HPDE6-E6E7 (cell line): ENCODE data around the gene KIT.

ENCODE experiments used
- DNase-seq: peaks from one replicate; pipeline ENCODE4 v3.0.0; 2011; ENCODE audit warnings: missing footprints; ENCODE audit errors: extremely low spot score

The KIT gene

GRCh38 chr4:54703182-54703581, 45.4 kb downstream of the KIT start:
- no peak for DNase-seq

GRCh38 chr4:54707406-54707805, 49.6 kb downstream of the KIT start:
- no peak for DNase-seq

- DNase-seq, result no peak
Measured at GRCh38 chr4:54708339-54709279, 50.9 kb downstream of the KIT start.

- DNase-seq, result no peak
Measured at GRCh38 chr4:54709400-54709799, 51.6 kb downstream of the KIT start.

DNA sequence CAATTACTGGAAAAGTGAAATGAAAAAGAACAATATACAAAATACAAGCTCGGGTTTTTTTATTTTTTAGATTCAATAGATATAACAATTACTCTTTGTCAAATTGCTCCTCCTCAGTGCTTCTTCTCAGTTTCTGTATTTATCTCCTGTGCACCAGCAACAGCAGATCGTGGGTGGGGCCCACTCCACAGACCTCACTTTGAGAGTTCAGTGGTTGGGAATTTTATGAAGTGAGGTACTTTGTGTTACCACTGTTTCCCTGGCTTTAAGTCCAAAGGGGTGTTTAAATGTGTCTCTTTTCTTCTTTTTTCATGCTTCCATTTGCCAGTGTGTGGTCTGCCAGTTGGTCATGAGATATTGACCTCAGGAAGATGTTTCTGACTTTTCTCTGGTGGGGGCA, 54.4 kb downstream of the KIT start:
- no peak for DNase-seq

- no peak for DNase-seq
Measured at GRCh38 chr4:54714631-54715030, 56.9 kb downstream of the KIT start.

GRCh38 chr4:54716478-54717065, 58.8 kb downstream of the KIT start:
- no peak for DNase-seq

DNA sequence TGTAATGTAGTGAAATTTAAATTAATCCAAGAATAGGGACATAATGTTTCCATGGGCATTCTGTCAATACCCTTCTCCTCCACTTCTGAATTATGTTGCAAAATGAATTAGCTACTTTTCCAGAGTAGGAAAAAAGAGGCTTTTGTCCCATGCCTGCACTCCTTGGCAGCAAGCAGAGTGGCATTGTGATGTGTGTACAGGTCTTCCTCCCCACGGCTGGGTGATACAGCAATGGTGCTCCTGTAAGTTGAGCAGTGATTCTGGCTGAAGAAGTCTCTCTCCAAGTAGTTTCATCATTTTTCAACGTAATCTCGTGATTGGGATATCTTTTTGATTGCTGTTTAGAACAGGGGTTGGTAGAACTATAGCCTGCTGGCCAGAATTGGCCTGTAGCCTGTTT, 59.9 kb downstream of the KIT start:
- DNase-seq, result no peak

DNA sequence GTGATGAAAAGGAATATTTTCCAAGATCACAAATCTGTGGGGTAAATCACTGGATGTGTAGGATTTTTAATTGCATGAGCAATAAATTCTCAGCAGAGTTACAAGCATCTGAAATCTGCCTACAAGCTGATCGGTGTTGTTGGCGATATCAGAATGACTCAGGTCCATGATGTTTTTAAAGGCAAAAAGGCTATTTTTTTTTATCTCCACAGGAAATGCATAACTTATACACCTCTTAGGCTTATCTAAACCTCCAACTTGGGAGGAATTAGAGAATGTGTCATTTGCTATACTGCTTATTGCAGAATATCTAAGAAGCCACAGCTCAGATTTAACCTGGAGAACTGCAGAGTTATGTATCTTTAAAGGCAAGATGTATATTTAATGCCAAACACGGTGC, 61.6 kb downstream of the KIT start:
- DNase-seq, result no peak

- no peak for DNase-seq
Measured at GRCh38 chr4:54723220-54723619, 65.5 kb downstream of the KIT start.

- no peak for DNase-seq
Measured at GRCh38 chr4:54723820-54724219, 66.1 kb downstream of the KIT start.

GRCh38 chr4:54726907-54727306, 69.2 kb downstream of the KIT start:
- DNase-seq, result no peak

GRCh38 chr4:54727346-54727745, 69.6 kb downstream of the KIT start:
- no peak for DNase-seq

DNA sequence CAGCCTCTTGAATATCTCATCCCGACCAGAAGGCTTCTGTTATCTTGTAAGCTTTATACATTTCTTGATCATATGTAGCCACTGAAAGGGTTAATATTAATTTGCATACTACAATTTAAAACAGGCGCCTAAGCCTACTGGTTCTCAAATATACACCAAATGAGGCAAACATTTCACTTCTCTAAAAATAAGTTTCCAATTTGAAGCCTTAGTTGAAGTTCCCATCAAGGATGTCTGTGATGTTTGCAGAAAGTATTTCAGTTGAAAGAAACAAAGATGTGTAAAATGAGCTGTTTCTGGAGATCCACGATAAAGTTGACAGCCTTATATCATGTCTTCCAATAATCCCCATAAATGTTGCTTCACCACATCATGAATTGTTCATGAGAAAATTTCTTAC, 70.6 kb downstream of the KIT start:
- no peak for DNase-seq

- no peak for DNase-seq
Measured at GRCh38 chr4:54729256-54729655, 71.5 kb downstream of the KIT start.

- DNase-seq, result no peak
Measured at GRCh38 chr4:54730581-54730980, 72.8 kb downstream of the KIT start.

- DNase-seq, result no peak
Measured at GRCh38 chr4:54731552-54731951, 73.8 kb downstream of the KIT start.

GRCh38 chr4:54731976-54732375, 74.2 kb downstream of the KIT start:
- DNase-seq, result no peak

DNA sequence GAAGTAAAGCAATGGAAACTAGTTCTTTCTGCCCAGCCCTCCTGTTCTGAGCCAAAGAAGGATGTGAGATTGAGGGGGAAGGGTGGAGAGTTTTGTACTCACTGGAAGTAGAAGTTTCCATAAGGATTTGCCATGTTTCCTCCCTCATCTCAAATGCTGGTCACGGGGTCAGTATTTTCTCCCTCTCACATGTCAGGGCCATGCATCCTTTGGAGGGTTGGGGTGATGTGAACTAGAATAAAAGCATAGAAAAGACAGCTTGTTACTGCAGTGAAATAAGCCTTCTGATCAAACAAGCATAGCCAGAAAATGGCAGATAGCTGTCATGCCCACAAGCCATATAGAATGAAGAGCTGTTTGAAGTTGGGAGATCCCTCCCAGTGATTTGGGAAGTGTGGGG, 79.7 kb downstream of the KIT start:
- no peak for DNase-seq

DNA sequence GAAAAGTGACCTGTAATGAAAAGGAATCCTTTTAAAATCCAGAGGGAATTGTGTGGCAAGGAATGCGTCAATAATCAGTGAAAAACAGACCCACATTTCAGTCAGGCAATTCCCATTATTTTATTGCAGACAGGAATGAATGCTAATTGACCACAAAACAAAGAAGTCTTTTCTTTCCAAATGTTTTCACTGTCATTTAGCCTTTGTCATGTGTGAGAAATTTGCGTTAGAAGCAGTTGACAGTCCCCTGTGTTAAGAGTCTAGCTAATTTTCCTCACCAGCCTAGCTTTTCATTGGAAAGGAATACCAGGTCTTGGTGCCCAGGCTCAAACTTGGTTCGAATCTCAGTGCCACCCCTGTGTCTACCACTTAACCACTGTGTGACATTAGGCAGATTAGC, 83.4 kb downstream of the KIT start:
- no peak for DNase-seq

DNA sequence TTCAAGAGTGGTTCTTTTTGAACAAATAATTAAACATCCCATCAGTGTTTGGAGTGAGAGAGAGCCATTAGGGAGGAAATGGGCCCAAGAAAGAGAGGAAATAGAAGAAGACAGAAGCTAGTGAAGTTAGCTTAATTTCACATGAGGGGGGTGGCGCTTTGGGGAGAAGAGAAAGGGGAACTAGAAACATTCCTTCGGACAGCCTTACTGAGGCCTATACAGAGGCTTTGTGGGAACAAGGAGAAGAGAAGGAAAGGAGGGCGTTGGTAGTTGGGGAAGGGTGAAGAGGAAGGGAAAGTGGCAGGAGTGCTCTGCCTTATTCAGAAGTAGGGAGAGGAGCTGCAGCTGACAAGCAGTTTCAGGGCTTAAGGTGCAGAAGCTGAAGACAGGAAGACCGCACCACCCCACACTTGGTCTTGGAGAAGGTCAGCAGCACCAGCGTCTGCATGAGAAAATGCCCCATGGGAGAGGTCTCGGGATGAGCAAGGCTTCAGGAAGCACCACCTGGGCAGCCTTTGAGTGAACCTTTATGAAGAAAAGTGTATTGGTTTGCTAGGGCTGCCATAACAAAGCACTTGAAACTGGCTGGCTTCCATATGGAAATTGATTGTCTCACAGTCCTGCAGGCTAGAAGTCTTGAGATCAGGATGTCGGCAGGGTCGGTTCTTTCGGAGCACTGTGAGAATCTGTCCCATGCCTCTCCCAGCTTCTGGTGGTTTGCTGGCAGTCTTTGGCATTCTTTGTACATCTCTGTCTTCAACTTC, 85.1 kb downstream of the KIT start:
- no peak for DNase-seq

GRCh38 chr4:54743562-54743961, 85.8 kb downstream of the KIT start:
- no peak for DNase-seq

GRCh38 chr4:54744487-54744886, 86.7 kb downstream of the KIT start:
- DNase-seq, result no peak
